ENCODE measurements around the gene IQGAP2. TPM values are rescaled to one million over a fixed set of nuclear protein-coding genes. Genes with fewer than 3 reads are reported as not detected.
A peak's percentile ranks its signal among the peaks of the same experiment; 100 is the strongest.

The IQGAP2 gene
- total and polyA plus RNA-seq, 5 donors from 2014 or later, result 53.9 to 214 (median 61.4) TPM

DNA sequence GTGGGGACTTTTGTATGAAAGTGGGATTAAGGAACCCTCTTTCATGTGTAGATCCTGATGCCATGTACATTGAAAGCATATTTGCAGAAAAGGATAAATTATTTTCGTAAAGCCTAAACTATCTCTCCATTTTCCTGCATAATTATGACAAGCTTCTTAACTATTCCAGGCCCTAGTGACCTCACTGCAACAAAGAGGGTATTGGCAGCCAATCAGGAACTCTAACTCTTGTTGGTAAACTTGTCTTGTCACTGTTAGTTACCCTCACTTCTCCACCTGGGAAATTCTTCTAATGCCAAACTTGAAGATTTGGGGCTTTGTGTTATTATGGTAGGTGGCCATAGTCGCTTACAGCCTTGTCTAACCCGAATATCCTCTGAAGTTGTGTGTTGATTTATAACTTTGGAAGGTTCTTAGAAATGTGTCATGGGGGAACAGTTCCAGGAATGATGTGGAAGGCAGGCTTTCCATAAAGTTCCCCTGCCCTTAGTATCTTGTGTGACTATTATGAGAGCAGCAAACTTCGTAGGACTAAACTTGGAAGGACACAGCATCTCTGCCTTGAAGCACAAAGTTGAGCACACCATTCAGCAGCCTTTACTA lies 52.5 kb downstream of the IQGAP2 start:
- ATAC-seq (ENCODE audit: low read depth in 2 of 2) (no peak), DNase-seq (no peak)
- no peak overlapping the region for H3K4me3 ChIP-seq (ENCODE audit: low read depth, low read length)
- peaks cover 6% of the 10 kb centered on the region for H3K36me3 ChIP-seq (ENCODE audit: control insufficient read depth, insufficient read depth, low read length)
- H3K9me3 ChIP-seq (ENCODE audit: control insufficient read depth in 2 of 2, low read length in 2 of 2), result no peaks in the 10 kb centered on the region
- H3K4me1 ChIP-seq (ENCODE audit: control insufficient read depth, insufficient read depth, low read length, poor library complexity, severe bottlenecking), result peaks cover 22% of the 10 kb centered on the region
- no peak overlapping the region for H3K27ac ChIP-seq (ENCODE audit: insufficient read depth, low read length, poor library complexity, severe bottlenecking)
- Mint-ChIP-seq H3K4me3 (peak overlapping the region in 1 of 4 donors; percentile 35), H3K27me3 (no peaks in the 10 kb centered on the region), H3K27ac (peak overlapping the region in 2 of 3 donors; percentile 56 to 57), H3K4me1 (peaks cover 42 to 79% (median 66%) of the 10 kb centered on the region in 4 donors), H3K36me3 (peaks cover 24% of the 10 kb centered on the region), H3K9me3 (peaks cover 0 to 5% (median 0%) of the 10 kb centered on the region in 7 donors)
- no peaks in the 10 kb centered on the region for H3K27me3 ChIP-seq (ENCODE audit: control insufficient read depth, insufficient read depth, low read length)

GRCh38 chr5:76456258-76456657 lies 53.2 kb downstream of the IQGAP2 start:
- Histone ChIP-seq H3K4me1 (ENCODE audit: control insufficient read depth, insufficient read depth, low read length, poor library complexity, severe bottlenecking) (peaks cover 15% of the 10 kb centered on the region), H3K9me3 (ENCODE audit: control insufficient read depth in 2 of 2, low read length in 2 of 2) (no peaks in the 10 kb centered on the region), H3K36me3 (ENCODE audit: control insufficient read depth, insufficient read depth, low read length) (peaks cover 7% of the 10 kb centered on the region), H3K27me3 (ENCODE audit: control insufficient read depth, insufficient read depth, low read length) (no peaks in the 10 kb centered on the region), H3K4me3 (ENCODE audit: low read depth, low read length) (no peak overlapping the region), H3K27ac (ENCODE audit: insufficient read depth, low read length, poor library complexity, severe bottlenecking) (no peak overlapping the region)
- Mint-ChIP-seq H3K27me3 (no peaks in the 10 kb centered on the region), H3K27ac (peak overlapping the region in 2 of 3 donors; percentile 56 to 66), H3K9me3 (peaks cover 0 to 2% (median 0%) of the 10 kb centered on the region in 7 donors), H3K4me3 (no peak overlapping the region), H3K36me3 (peaks cover 20% of the 10 kb centered on the region), H3K4me1 (peaks cover 36 to 73% (median 60%) of the 10 kb centered on the region in 4 donors)
- DNase-seq (no peak), ATAC-seq (ENCODE audit: low read depth in 2 of 2) (no peak)

DNA sequence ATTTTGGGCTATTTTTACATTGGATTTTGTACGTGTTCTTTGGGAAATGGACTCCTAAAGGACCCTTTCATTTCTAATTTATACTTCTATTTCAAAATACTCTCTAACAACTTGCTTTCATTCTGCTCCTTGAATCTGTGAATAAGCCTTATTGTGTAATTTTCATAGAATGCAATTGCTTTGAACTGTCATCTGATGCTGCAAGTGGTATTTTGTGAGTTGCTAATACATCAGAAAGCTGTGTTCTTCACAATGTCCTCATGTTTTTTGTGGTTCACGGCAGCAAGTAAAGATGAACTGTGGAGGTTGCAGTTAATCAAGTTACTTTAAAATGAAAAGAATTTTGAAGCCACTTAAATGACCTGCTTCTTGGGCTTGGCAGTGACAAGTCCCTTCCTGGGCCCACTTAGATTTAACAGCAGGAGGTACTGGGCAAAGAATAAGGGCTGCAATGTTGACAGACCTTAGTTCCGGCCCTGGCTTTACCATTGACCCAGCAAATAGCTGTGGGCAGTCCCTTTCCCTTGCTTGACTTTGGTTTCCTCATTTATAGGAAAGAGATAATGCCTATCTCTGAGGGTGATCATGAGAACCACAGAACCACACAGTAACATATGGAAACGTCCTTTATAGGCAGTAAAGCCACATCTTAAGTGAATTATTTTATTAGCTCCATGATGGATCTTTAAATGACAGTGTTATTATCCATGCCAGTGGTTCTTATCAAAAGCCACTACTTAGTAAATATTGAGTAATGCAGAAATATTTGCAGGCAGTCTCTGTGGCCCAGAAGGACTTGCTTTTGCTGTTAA lies 54.8 kb downstream of the IQGAP2 start:
- H3K4me3 Mint-ChIP-seq, result no peak overlapping the region
- H3K27me3 Mint-ChIP-seq, result no peaks in the 10 kb centered on the region
- H3K9me3 Mint-ChIP-seq, result peaks cover 0 to 2% (median 0%) of the 10 kb centered on the region in 7 donors
- H3K36me3 Mint-ChIP-seq, result peaks cover 33% of the 10 kb centered on the region
- Histone ChIP-seq H3K27ac (ENCODE audit: insufficient read depth, low read length, poor library complexity, severe bottlenecking) (no peak overlapping the region), H3K36me3 (ENCODE audit: control insufficient read depth, insufficient read depth, low read length) (peaks cover 23% of the 10 kb centered on the region), H3K27me3 (ENCODE audit: control insufficient read depth, insufficient read depth, low read length) (no peaks in the 10 kb centered on the region), H3K4me1 (ENCODE audit: control insufficient read depth, insufficient read depth, low read length, poor library complexity, severe bottlenecking) (peaks cover 5% of the 10 kb centered on the region), H3K9me3 (ENCODE audit: control insufficient read depth in 2 of 2, low read length in 2 of 2) (no peaks in the 10 kb centered on the region), H3K4me3 (ENCODE audit: low read depth, low read length) (no peak overlapping the region)
- no peak for ATAC-seq (ENCODE audit: low read depth in 2 of 2)
- DNase-seq, result no peak
- peak overlapping the region; percentile 44 to 64 (median 45) for H3K27ac Mint-ChIP-seq
- peaks cover 32 to 76% (median 65%) of the 10 kb centered on the region in 4 donors for H3K4me1 Mint-ChIP-seq

DNA sequence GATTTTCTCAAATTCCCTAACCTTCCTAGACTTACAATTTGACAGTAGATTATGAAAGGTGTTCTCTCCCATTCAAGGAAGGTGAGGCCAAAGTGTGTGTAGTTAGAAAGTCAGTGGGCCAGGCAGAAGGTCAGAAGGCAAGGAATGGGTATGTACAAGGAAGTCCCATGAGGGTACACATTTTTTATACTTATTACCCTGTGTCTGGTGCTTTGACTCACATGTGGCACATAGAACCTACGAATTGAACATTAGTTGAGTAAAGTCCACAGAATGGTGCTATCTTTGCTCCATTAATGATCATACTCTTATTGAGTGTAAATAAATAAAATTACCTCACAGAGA lies 55.4 kb downstream of the IQGAP2 start:
- Histone ChIP-seq H3K4me3 (ENCODE audit: low read depth, low read length) (no peak overlapping the region), H3K27ac (ENCODE audit: insufficient read depth, low read length, poor library complexity, severe bottlenecking) (no peak overlapping the region), H3K27me3 (ENCODE audit: control insufficient read depth, insufficient read depth, low read length) (no peaks in the 10 kb centered on the region), H3K4me1 (ENCODE audit: control insufficient read depth, insufficient read depth, low read length, poor library complexity, severe bottlenecking) (peaks cover 5% of the 10 kb centered on the region), H3K9me3 (ENCODE audit: control insufficient read depth in 2 of 2, low read length in 2 of 2) (no peaks in the 10 kb centered on the region), H3K36me3 (ENCODE audit: control insufficient read depth, insufficient read depth, low read length) (peaks cover 29% of the 10 kb centered on the region)
- H3K27me3 Mint-ChIP-seq, result no peaks in the 10 kb centered on the region
- ATAC-seq (ENCODE audit: low read depth in 2 of 2), result no peak
- peaks cover 38% of the 10 kb centered on the region for H3K36me3 Mint-ChIP-seq
- H3K4me1 Mint-ChIP-seq, result peaks cover 32 to 71% (median 63%) of the 10 kb centered on the region in 4 donors
- DNase-seq, result no peak
- peak overlapping the region; percentile 30 to 64 (median 44) for H3K27ac Mint-ChIP-seq
- peaks cover 0 to 2% (median 0%) of the 10 kb centered on the region in 7 donors for H3K9me3 Mint-ChIP-seq
- H3K4me3 Mint-ChIP-seq, result no peak overlapping the region

- Histone ChIP-seq H3K4me3 (ENCODE audit: low read depth, low read length) (no peak overlapping the region), H3K9me3 (ENCODE audit: control insufficient read depth in 2 of 2, low read length in 2 of 2) (no peaks in the 10 kb centered on the region), H3K27ac (ENCODE audit: insufficient read depth, low read length, poor library complexity, severe bottlenecking) (no peak overlapping the region), H3K27me3 (ENCODE audit: control insufficient read depth, insufficient read depth, low read length) (no peaks in the 10 kb centered on the region), H3K4me1 (ENCODE audit: control insufficient read depth, insufficient read depth, low read length, poor library complexity, severe bottlenecking) (peaks cover 5% of the 10 kb centered on the region), H3K36me3 (ENCODE audit: control insufficient read depth, insufficient read depth, low read length) (peaks cover 40% of the 10 kb centered on the region)
- Mint-ChIP-seq H3K27ac (peak overlapping the region; percentile 59 to 86 (median 63)), H3K27me3 (no peaks in the 10 kb centered on the region), H3K36me3 (peaks cover 50% of the 10 kb centered on the region), H3K4me3 (no peak overlapping the region), H3K9me3 (peaks cover 0 to 1% (median 0%) of the 10 kb centered on the region in 7 donors), H3K4me1 (peaks cover 38 to 69% (median 59%) of the 10 kb centered on the region in 4 donors)
- DNase-seq (no peak), ATAC-seq (ENCODE audit: low read depth in 2 of 2) (no peak)
Measured at GRCh38 chr5:76460104-76460503, 57.0 kb downstream of the IQGAP2 start.

GRCh38 chr5:76462097-76462667 lies 59.1 kb downstream of the IQGAP2 start:
- no peak overlapping the region for H3K4me3 ChIP-seq (ENCODE audit: low read depth, low read length)
- Mint-ChIP-seq H3K36me3 (peaks cover 62% of the 10 kb centered on the region), H3K4me3 (no peak overlapping the region), H3K4me1 (peaks cover 44 to 71% (median 55%) of the 10 kb centered on the region in 4 donors), H3K27me3 (no peaks in the 10 kb centered on the region), H3K9me3 (peaks cover 0 to 1% (median 0%) of the 10 kb centered on the region in 7 donors), H3K27ac (peak overlapping the region in 1 of 3 donors; percentile 73)
- H3K27ac ChIP-seq (ENCODE audit: insufficient read depth, low read length, poor library complexity, severe bottlenecking), result no peak overlapping the region
- no peak for ATAC-seq (ENCODE audit: low read depth in 2 of 2)
- H3K36me3 ChIP-seq (ENCODE audit: control insufficient read depth, insufficient read depth, low read length), result peaks cover 47% of the 10 kb centered on the region
- DNase-seq, result no peak
- no peaks in the 10 kb centered on the region for H3K9me3 ChIP-seq (ENCODE audit: control insufficient read depth in 2 of 2, low read length in 2 of 2)
- no peaks in the 10 kb centered on the region for H3K27me3 ChIP-seq (ENCODE audit: control insufficient read depth, insufficient read depth, low read length)
- H3K4me1 ChIP-seq (ENCODE audit: control insufficient read depth, insufficient read depth, low read length, poor library complexity, severe bottlenecking), result peaks cover 10% of the 10 kb centered on the region

- no peaks in the 10 kb centered on the region for H3K27me3 Mint-ChIP-seq
- no peak for DNase-seq
Measured at GRCh38 chr5:76467216-76467615, 64.1 kb downstream of the IQGAP2 start.

More at GRCh38 chr5:76467216-76467615, 64.1 kb downstream of the IQGAP2 start:
- H3K27me3 ChIP-seq (ENCODE audit: control insufficient read depth, insufficient read depth, low read length), result no peaks in the 10 kb centered on the region
- peaks cover 39 to 78% (median 62%) of the 10 kb centered on the region in 4 donors for H3K4me1 Mint-ChIP-seq
- no peak overlapping the region for H3K27ac ChIP-seq (ENCODE audit: insufficient read depth, low read length, poor library complexity, severe bottlenecking)
- H3K27ac Mint-ChIP-seq, result peak overlapping the region; percentile 38 to 93 (median 50)
- peaks cover 49% of the 10 kb centered on the region for H3K36me3 ChIP-seq (ENCODE audit: control insufficient read depth, insufficient read depth, low read length)
- H3K36me3 Mint-ChIP-seq, result peaks cover 52% of the 10 kb centered on the region
- peak; percentile 50 to 61 for ATAC-seq (ENCODE audit: low read depth in 2 of 2)
- H3K4me3 ChIP-seq (ENCODE audit: low read depth, low read length), result no peak overlapping the region
- peak overlapping the region in 1 of 4 donors; percentile 2 for H3K4me3 Mint-ChIP-seq
- peaks cover 0 to 3% (median 0%) of the 10 kb centered on the region in 7 donors for H3K9me3 Mint-ChIP-seq
- peaks cover 25% of the 10 kb centered on the region for H3K4me1 ChIP-seq (ENCODE audit: control insufficient read depth, insufficient read depth, low read length, poor library complexity, severe bottlenecking)
- no peaks in the 10 kb centered on the region for H3K9me3 ChIP-seq (ENCODE audit: control insufficient read depth in 2 of 2, low read length in 2 of 2)
